ENCODE data around the gene CNPY3. TPM values are rescaled to one million over a fixed set of nuclear protein-coding genes. Genes with fewer than 3 reads are reported as not detected.

CNPY3 gene
- total and polyA plus RNA-seq, 2 of the 13 experiments (the other 11 are each of a cell fraction or from before 2014, with no cell fraction given): 42.3 to 60.2 TPM

- TF ChIP-seq, protein P1, sequence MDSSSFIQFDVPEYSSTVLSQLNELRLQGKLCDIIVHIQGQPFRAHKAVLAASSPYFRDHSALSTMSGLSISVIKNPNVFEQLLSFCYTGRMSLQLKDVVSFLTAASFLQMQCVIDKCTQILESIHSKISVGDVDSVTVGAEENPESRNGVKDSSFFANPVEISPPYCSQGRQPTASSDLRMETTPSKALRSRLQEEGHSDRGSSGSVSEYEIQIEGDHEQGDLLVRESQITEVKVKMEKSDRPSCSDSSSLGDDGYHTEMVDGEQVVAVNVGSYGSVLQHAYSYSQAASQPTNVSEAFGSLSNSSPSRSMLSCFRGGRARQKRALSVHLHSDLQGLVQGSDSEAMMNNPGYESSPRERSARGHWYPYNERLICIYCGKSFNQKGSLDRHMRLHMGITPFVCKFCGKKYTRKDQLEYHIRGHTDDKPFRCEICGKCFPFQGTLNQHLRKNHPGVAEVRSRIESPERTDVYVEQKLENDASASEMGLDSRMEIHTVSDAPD (CRISPR knock-in tag; IDR thresholded peaks at IDR 0.05): no peak
- TF ChIP-seq GFI1 (CRISPR knock-in tag; IDR thresholded peaks at IDR 0.05; ENCODE audit: borderline replicate concordance) (0 out of 2 replicates have a peak, but pooled peaks have one; percentile 26), BCL3 (CRISPR knock-in tag; IDR thresholded peaks at IDR 0.05) (no peak), RXRA (CRISPR knock-in tag; IDR thresholded peaks at IDR 0.05) (peak; percentile 61; the same call in 1 of the 2 replicates), DBP (CRISPR knock-in tag; IDR thresholded peaks at IDR 0.05; ENCODE audit: not compliant biosample characterization) (no peak), ERF (CRISPR knock-in tag; IDR thresholded peaks at IDR 0.05) (peak; percentile 75; the same call in 1 of the 2 replicates), CENPBD1 (CRISPR knock-in tag; IDR thresholded peaks at IDR 0.05; ENCODE audit: borderline replicate concordance, low read depth) (no peak), YY1 (IDR thresholded peaks at IDR 0.05; ENCODE audit: insufficient read depth, insufficient replicate concordance, low read depth, low read length) (peak; percentile 40), NBN (conservative IDR thresholded peaks at IDR 0.05) (no peak), ZNF547 (CRISPR knock-in tag; IDR thresholded peaks at IDR 0.05) (no peak), ZNF878 (CRISPR knock-in tag; IDR thresholded peaks at IDR 0.05) (no peak), HOXA5 (CRISPR knock-in tag; IDR thresholded peaks at IDR 0.05) (no peak), ZNF781 (CRISPR knock-in tag; IDR thresholded peaks at IDR 0.05; ENCODE audit: borderline replicate concordance, not compliant biosample characterization) (peak; percentile 50), ZNF577 (CRISPR knock-in tag; IDR thresholded peaks at IDR 0.05; ENCODE audit: borderline replicate concordance, low read depth) (no peak), ZSCAN21 (CRISPR knock-in tag; IDR thresholded peaks at IDR 0.05; ENCODE audit: borderline replicate concordance) (peak; percentile 41; the same call in 1 of the 2 replicates), SMARCE1 (IDR thresholded peaks at IDR 0.05; ENCODE audit: borderline replicate concordance) (no peak), ARNT2 (CRISPR knock-in tag; IDR thresholded peaks at IDR 0.05; ENCODE audit: low read depth) (peak; percentile 56; the same call in 1 of the 2 replicates), BHLHE40 (IDR thresholded peaks at IDR 0.05; ENCODE audit: low read length) (no peak), SIN3A (IDR thresholded peaks at IDR 0.05; ENCODE audit: borderline replicate concordance, low read depth, low read length) (peak; percentile 54; the same call in 1 of the 2 replicates), ARNT (IDR thresholded peaks at IDR 0.05) (no peak), FOXP1 (IDR thresholded peaks at IDR 0.05) (no peak), FOXP1 (CRISPR knock-in tag; IDR thresholded peaks at IDR 0.05) (peak; percentile 61; the same call in 1 of the 2 replicates), ZNF841 (CRISPR knock-in tag; IDR thresholded peaks at IDR 0.05; ENCODE audit: borderline replicate concordance) (no peak)
- TF ChIP-seq, protein P2, sequence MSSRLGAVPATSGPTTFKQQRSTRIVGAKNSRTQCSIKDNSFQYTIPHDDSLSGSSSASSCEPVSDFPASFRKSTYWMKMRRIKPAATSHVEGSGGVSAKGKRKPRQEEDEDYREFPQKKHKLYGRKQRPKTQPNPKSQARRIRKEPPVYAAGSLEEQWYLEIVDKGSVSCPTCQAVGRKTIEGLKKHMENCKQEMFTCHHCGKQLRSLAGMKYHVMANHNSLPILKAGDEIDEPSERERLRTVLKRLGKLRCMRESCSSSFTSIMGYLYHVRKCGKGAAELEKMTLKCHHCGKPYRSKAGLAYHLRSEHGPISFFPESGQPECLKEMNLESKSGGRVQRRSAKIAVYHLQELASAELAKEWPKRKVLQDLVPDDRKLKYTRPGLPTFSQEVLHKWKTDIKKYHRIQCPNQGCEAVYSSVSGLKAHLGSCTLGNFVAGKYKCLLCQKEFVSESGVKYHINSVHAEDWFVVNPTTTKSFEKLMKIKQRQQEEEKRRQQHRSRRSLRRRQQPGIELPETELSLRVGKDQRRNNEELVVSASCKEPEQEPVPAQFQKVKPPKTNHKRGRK (CRISPR knock-in tag; IDR thresholded peaks at IDR 0.05): no peak
- TF ChIP-seq, protein P3, sequence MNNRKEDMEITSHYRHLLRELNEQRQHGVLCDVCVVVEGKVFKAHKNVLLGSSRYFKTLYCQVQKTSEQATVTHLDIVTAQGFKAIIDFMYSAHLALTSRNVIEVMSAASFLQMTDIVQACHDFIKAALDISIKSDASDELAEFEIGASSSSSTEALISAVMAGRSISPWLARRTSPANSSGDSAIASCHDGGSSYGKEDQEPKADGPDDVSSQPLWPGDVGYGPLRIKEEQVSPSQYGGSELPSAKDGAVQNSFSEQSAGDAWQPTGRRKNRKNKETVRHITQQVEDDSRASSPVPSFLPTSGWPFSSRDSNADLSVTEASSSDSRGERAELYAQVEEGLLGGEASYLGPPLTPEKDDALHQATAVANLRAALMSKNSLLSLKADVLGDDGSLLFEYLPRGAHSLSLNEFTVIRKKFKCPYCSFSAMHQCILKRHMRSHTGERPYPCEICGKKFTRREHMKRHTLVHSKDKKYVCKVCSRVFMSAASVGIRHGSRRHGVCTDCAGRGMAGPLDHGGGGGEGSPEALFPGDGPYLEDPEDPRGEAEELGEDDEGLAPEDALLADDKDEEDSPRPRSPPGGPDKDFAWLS (CRISPR knock-in tag; IDR thresholded peaks at IDR 0.05; ENCODE audit: borderline replicate concordance): no peak
Measured at GRCh38 chr6:42901538-42901957, 27.7 kb upstream of the CNPY3 start (continued).
